Panc1 (cell line): Measurements from ENCODE around the gene TBX19. TPM values are rescaled to one million over a fixed set of nuclear protein-coding genes. Genes with fewer than 3 reads are reported as not detected.

Source experiments
- total RNA-seq: library from RNA; stranded (reverse); gene quantifications from one replicate; pipeline ENCODE4 v1.2.1, GENCODE V29; 2021; ENCODE audit not compliant: unreplicated experiment

Gene TBX19
- total RNA-seq, 1 experiment from 2014 or later: 2.2 TPM

Other genes with a start within 250 kb of the TBX19 start
- gene GPR161, start 143.9 kb upstream of the TBX19 start, total RNA-seq: 2.4 TPM
- 48.5 TPM for gene TIPRL, start 101.9 kb upstream of the TBX19 start, total RNA-seq
- 68.1 TPM for gene SFT2D2, start 54.9 kb upstream of the TBX19 start, total RNA-seq